ENCODE results near the gene PIP4K2B.

The PIP4K2B gene

DNA sequence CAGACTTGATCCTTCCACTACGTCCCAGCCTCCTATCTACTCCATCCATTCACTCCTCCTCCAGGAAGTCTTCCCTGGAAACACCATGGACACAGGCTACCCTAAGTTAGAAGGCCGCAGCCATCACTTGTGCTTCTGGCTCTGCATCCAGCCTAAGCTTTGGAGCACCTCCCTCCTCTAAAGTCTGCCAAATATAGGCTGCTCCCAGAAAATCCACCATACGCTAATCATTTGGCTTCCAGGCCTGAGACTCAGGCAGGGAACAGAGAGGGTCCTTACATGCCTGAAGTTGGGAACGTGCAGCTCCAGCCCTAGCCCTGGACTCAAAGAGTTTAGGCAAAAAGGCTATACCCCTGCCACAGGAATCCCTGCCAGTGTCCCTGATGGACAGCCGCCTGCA lies 57.9 kb downstream of the PIP4K2B start:
- no peak for DNase-seq (ENCODE audit: extremely low read depth, insufficient read length)
- H3K4me3 ChIP-seq (replicated peaks; ENCODE audit: low read depth, low read length) = no peak overlapping the region
- TF ChIP-seq, protein P1, sequence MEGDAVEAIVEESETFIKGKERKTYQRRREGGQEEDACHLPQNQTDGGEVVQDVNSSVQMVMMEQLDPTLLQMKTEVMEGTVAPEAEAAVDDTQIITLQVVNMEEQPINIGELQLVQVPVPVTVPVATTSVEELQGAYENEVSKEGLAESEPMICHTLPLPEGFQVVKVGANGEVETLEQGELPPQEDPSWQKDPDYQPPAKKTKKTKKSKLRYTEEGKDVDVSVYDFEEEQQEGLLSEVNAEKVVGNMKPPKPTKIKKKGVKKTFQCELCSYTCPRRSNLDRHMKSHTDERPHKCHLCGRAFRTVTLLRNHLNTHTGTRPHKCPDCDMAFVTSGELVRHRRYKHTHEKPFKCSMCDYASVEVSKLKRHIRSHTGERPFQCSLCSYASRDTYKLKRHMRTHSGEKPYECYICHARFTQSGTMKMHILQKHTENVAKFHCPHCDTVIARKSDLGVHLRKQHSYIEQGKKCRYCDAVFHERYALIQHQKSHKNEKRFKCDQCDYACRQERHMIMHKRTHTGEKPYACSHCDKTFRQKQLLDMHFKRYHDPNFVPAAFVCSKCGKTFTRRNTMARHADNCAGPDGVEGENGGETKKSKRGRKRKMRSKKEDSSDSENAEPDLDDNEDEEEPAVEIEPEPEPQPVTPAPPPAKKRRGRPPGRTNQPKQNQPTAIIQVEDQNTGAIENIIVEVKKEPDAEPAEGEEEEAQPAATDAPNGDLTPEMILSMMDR (IDR thresholded peaks at IDR 0.05; ENCODE audit: insufficient read depth, low read length, poor library complexity, severe bottlenecking) = no peak
- H3K36me3 ChIP-seq (ENCODE audit: control insufficient read depth, insufficient read depth, low read length) = no peaks in the 10 kb centered on the region
- H3K27me3 ChIP-seq (replicated peaks; ENCODE audit: control insufficient read depth, insufficient read depth, low read length) = no peaks in the 10 kb centered on the region; the same call in 1 of the 2 replicates

DNA sequence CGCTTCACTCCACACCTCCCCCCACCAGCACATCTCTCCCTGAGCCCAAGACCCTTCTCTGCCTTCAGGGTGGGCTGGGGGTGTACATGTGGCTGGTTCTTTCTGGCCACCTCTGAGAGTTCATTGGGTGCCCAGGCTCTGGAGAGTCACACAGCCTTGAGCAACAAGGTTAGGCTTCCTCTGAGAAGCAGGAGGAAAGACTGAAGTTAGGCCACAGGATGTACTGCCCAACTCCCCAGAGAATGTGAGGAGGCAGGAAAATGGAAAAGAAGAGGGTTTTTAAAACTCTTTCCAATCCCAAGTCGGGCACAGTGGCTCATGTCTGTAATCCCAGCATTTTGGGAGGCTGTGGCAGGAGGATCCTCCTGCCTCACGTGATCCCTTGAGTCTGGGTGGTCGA lies 58.5 kb downstream of the PIP4K2B start:
- TF ChIP-seq, protein P1 (IDR thresholded peaks at IDR 0.05; ENCODE audit: insufficient read depth, low read length, poor library complexity, severe bottlenecking) = no peak
- Histone ChIP-seq H3K4me3 (replicated peaks; ENCODE audit: low read depth, low read length) (no peak overlapping the region), H3K36me3 (ENCODE audit: control insufficient read depth, insufficient read depth, low read length) (no peaks in the 10 kb centered on the region; the same call in none of the 2 replicates), H3K27me3 (replicated peaks; ENCODE audit: control insufficient read depth, insufficient read depth, low read length) (no peaks in the 10 kb centered on the region; the same call in 1 of the 2 replicates)
- DNase-seq (ENCODE audit: extremely low read depth, insufficient read length) = no peak

DNA sequence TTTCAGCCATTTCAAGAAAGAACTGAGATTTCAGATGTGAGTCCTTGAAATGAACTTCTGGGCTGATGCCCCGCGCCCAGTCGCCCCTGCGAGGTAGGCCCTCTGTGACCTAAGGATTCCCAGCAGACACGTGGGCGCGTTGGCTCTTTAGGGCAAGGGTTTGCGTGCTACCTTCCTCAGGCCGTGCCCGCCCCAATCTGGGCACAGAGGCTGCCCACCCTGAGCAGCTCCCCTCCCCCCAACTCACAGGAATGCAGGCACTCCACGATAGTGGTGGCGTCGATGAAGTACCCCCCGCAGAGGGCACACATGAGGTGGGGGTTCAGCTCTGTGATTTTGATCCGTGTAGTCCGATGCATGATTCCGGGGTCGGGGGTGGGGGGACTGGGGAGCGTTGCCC lies 59.3 kb downstream of the PIP4K2B start:
- Histone ChIP-seq H3K27me3 (replicated peaks; ENCODE audit: control insufficient read depth, insufficient read depth, low read length) (no peaks in the 10 kb centered on the region; the same call in 1 of the 2 replicates), H3K4me3 (replicated peaks; ENCODE audit: low read depth, low read length) (no peak overlapping the region), H3K36me3 (ENCODE audit: control insufficient read depth, insufficient read depth, low read length) (no peaks in the 10 kb centered on the region; the same call in none of the 2 replicates)
- TF ChIP-seq, protein P1 (IDR thresholded peaks at IDR 0.05; ENCODE audit: insufficient read depth, low read length, poor library complexity, severe bottlenecking) = no peak
- DNase-seq (ENCODE audit: extremely low read depth, insufficient read length) = no peak

DNA sequence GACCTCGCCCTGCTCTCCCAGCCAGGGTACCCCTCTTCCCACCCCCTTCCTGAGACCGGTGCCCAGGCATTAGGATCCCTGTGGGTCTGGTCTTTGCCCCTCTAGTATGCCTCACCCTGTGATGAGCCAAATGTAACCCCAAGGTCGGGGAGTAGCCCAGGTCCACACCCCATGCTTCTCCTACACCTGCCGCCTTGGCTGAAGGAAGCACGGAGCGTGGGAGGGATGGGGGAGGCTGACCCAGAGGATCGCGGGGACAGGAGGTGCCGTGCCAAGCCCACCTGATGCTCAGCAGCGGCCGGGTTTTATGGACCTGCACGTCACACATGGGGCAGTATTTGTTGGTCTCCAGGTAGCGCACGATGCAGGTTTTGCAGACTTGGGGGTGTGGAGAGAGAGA lies 60.1 kb downstream of the PIP4K2B start:
- no peak for DNase-seq (ENCODE audit: extremely low read depth, insufficient read length)
- TF ChIP-seq, protein P1 (IDR thresholded peaks at IDR 0.05; ENCODE audit: insufficient read depth, low read length, poor library complexity, severe bottlenecking) = no peak
- H3K4me3 ChIP-seq (replicated peaks; ENCODE audit: low read depth, low read length) = no peak overlapping the region
- no peaks in the 10 kb centered on the region; the same call in 1 of the 2 replicates for H3K27me3 ChIP-seq (replicated peaks; ENCODE audit: control insufficient read depth, insufficient read depth, low read length)
- no peaks in the 10 kb centered on the region; the same call in none of the 2 replicates for H3K36me3 ChIP-seq (ENCODE audit: control insufficient read depth, insufficient read depth, low read length)

DNA sequence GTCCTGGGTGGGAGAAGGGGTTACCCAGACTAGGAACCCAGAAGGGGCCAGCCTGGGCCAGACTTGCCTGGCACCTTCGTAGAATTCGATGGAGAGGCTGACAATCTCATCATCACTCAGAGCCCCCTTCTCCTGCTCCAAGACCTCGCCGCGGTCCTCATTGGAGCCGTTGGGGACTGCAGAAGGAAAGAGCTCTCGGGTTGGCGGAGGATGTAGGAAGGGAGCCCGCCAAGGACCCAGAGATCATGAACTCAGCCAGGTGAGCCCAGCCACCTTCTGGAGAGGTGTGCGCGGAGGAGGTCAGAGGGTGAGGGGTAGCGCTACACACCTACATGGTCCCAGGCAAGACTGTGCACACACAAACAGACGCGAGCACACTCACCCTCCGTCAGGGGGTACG lies 60.7 kb downstream of the PIP4K2B start:
- Histone ChIP-seq H3K27me3 (replicated peaks; ENCODE audit: control insufficient read depth, insufficient read depth, low read length) (no peaks in the 10 kb centered on the region; the same call in 1 of the 2 replicates), H3K36me3 (ENCODE audit: control insufficient read depth, insufficient read depth, low read length) (no peaks in the 10 kb centered on the region; the same call in none of the 2 replicates), H3K4me3 (replicated peaks; ENCODE audit: low read depth, low read length) (no peak overlapping the region)
- no peak for DNase-seq (ENCODE audit: extremely low read depth, insufficient read length)
- TF ChIP-seq, protein P1 (IDR thresholded peaks at IDR 0.05; ENCODE audit: insufficient read depth, low read length, poor library complexity, severe bottlenecking) = no peak

Measured in GM06990 (cell line).